ENCODE results near the gene IL17REL.

- TF ChIP-seq CTCF (IDR thresholded peaks at IDR 0.05) (no peak), EP300 (IDR thresholded peaks at IDR 0.05) (no peak), POLR2A (IDR thresholded peaks at IDR 0.05) (no peak)
Observed at GRCh38 chr22:50000587-50001387, 11.8 kb downstream of the IL17REL start.

Measured in tibial nerve (tissue), 4 donors.